Panc1 (cell line): Measurements from ENCODE around the gene MRPS5. TPM values are rescaled to one million over a fixed set of nuclear protein-coding genes. Genes with fewer than 3 reads are reported as not detected.

Source experiments
- ATAC-seq: fragments of 200-7000 bp; cut with Tn5 transposase; 2 replicates; pipeline ENCODE4 v1.9.1; 2020; ENCODE audit warnings: mild to moderate bottlenecking, moderate library complexity
- BruUV-seq: library from RNA; stranded (reverse); fragments of 400-500 nt; replicated peaks from 2 replicates; lab custom pipeline; 2021; lab: Mats Ljungman, UMichigan
- CTCF ChIA-PET: fragments of 300-600 bp; sonication (Branson Sonifier 250); formaldehyde crosslinking; loops from one replicate; lab custom pipeline; 2022; ENCODE audit warnings: antibody characterized with exemption; lab: Charles Lee
- POLR2A ChIA-PET: fragments of 300-600 bp; sonication (Branson Sonifier 250); formaldehyde crosslinking; loops from one replicate; lab custom pipeline; 2022; ENCODE audit warnings: antibody characterized with exemption; lab: Charles Lee
- DNase-seq: peaks from one replicate; pipeline ENCODE4 v3.0.0-alpha.2; 2010; ENCODE audit warnings: low read depth, low spot score
- H3K27ac ChIP-seq: 2 replicates; pipeline ENCODE4 v1.5.1; 2011; ENCODE audit warnings: mild to moderate bottlenecking, low read length, inconsistent platforms
- H3K27me3 ChIP-seq: fragments of 200-500 bp; sonication (Bioruptor generic); 2 replicates; pipeline ENCODE4 v1.6.0; 2014; ENCODE audit warnings: low read length, inconsistent platforms; ENCODE audit not compliant: control insufficient read depth, insufficient read depth
- H3K36me3 ChIP-seq: fragments of 200-500 bp; sonication (Bioruptor generic); 2 replicates; pipeline ENCODE4 v1.5.1; 2014; ENCODE audit warnings: inconsistent platforms, mild to moderate bottlenecking, low read length, moderate library complexity; ENCODE audit not compliant: control insufficient read depth, insufficient read depth
- H3K4me1 ChIP-seq: 2 replicates; pipeline ENCODE4 v1.5.1; 2011; ENCODE audit warnings: inconsistent platforms, mild to moderate bottlenecking, low read length, moderate library complexity; ENCODE audit not compliant: control insufficient read depth, insufficient read depth
- H3K4me3 ChIP-seq, 2 experiments: 2 replicates each; pipeline ENCODE4 v1.5.1; 2011 to 2012; ENCODE audit warnings: low read depth in 2 of 2, low read length in 2 of 2, mild to moderate bottlenecking in 2 of 2, inconsistent platforms in 1 of 2, moderate library complexity in 1 of 2
- H3K9me3 ChIP-seq: fragments of 200-500 bp; sonication (Bioruptor generic); 2 replicates; pipeline ENCODE4 v1.5.1; 2014; ENCODE audit warnings: low read depth, mild to moderate bottlenecking, inconsistent platforms, low read length, moderate library complexity; ENCODE audit not compliant: control insufficient read depth, insufficient read depth
- CTCF ChIP-seq: fragments of 450-650 bp; IDR thresholded peaks from 2 replicates; pipeline ENCODE4 v1.5.1; 2017; ENCODE audit warnings: mild to moderate bottlenecking
- POLR2AphosphoS5 ChIP-seq: IDR thresholded peaks from 2 replicates; pipeline ENCODE4 v1.6.1; 2012; ENCODE audit warnings: mild to moderate bottlenecking, low read depth, low read length, moderate library complexity
- REST ChIP-seq, 2 experiments: IDR thresholded peaks; 2 replicates each; pipeline ENCODE4 v1.6.1; 2011 to 2012; ENCODE audit warnings: low read depth in 2 of 2, control low read depth in 1 of 2, low read length in 1 of 2, mild to moderate bottlenecking in 1 of 2, moderate library complexity in 1 of 2; ENCODE audit not compliant: insufficient read depth in 1 of 2
- SIN3A ChIP-seq: IDR thresholded peaks from 2 replicates; pipeline ENCODE4 v1.6.1; 2012; ENCODE audit warnings: low read depth, mild to moderate bottlenecking, low read length, moderate library complexity, borderline replicate concordance; ENCODE audit not compliant: insufficient read depth
- TCF7L2 ChIP-seq: IDR thresholded peaks from 2 replicates; pipeline ENCODE4 v1.6.1; 2011; ENCODE audit warnings: mild to moderate bottlenecking, low read depth, low read length, inconsistent platforms
- in situ Hi-C: cut with HindIII; loops from 2 replicates; pipeline ENCODE4 v1.10.0; 2016; ENCODE audit warnings: low sequenced_read_pairs, low pct_unique_long_range_greater_than_20kb
- intact Hi-C: fragments of 100-400 bp; cut with micrococcal nuclease; formaldehyde crosslinking; loops from one replicate; pipeline ENCODE4 v1.10.0; 2022; ENCODE audit not compliant: unreplicated experiment
- total RNA-seq: library from RNA; stranded (reverse); gene quantifications from one replicate; pipeline ENCODE4 v1.2.1, GENCODE V29; 2021; ENCODE audit not compliant: unreplicated experiment

MRPS5 gene
- total RNA-seq, 1 experiment from 2014 or later: 95.8 TPM

GRCh38 chr2:95049961-95050360 is 71.6 kb downstream of the MRPS5 start:
- Histone ChIP-seq H3K27ac (no peak overlapping the region), H3K27me3 (peaks cover 6% of the 10 kb centered on the region), H3K4me3 (no peak overlapping the region), H3K4me1 (no peaks in the 10 kb centered on the region; the same call in 1 of the 2 replicates), H3K9me3 (no peaks in the 10 kb centered on the region), H3K36me3 (no peaks in the 10 kb centered on the region)
- DNase-seq (no peak), ATAC-seq (no peak)
- ChIA-PET CTCF (no interaction called here), POLR2A (no interaction called here)
- TF ChIP-seq SIN3A: no peak
- no peak for TF ChIP-seq REST (IDR thresholded peaks at IDR 0.05; ENCODE audit: insufficient read depth in 1 of 2, low read depth in 2 of 2, low read length in 1 of 2)
- TF ChIP-seq TCF7L2: no peak
- TF ChIP-seq CTCF: no peak
- TF ChIP-seq POLR2AphosphoS5: no peak
- in situ Hi-C loops (no loop called here), intact Hi-C loops (no loop called here)
- BruUV-seq: no TSS peak

GRCh38 chr2:95049683-95049955 is 72.0 kb downstream of the MRPS5 start:
- ATAC-seq: no peak; the same call in 1 of the 2 replicates
- in situ Hi-C loops: no loop called here
- ChIA-PET POLR2A (no interaction called here), CTCF (no interaction called here)
- no peak for DNase-seq
- Histone ChIP-seq H3K4me1 (no peaks in the 10 kb centered on the region; the same call in 1 of the 2 replicates), H3K9me3 (no peaks in the 10 kb centered on the region), H3K36me3 (no peaks in the 10 kb centered on the region), H3K27ac (no peak overlapping the region), H3K27me3 (peaks cover 4% of the 10 kb centered on the region; the same call in 1 of the 2 replicates), H3K4me3 (no peak overlapping the region)
- intact Hi-C loops: no loop called here
- TF ChIP-seq SIN3A (no peak), TCF7L2 (no peak), POLR2AphosphoS5 (no peak), CTCF (no peak), REST (IDR thresholded peaks at IDR 0.05; ENCODE audit: insufficient read depth in 1 of 2, low read depth in 2 of 2, low read length in 1 of 2) (no peak)
- no TSS peak for BruUV-seq
